Eye (tissue), 1 donor: Measurements from ENCODE around the gene JAK3.

Source experiments
- DNase-seq: peaks from one replicate; pipeline ENCODE4 v3.0.0-alpha.2; 2015

Gene JAK3

DNA sequence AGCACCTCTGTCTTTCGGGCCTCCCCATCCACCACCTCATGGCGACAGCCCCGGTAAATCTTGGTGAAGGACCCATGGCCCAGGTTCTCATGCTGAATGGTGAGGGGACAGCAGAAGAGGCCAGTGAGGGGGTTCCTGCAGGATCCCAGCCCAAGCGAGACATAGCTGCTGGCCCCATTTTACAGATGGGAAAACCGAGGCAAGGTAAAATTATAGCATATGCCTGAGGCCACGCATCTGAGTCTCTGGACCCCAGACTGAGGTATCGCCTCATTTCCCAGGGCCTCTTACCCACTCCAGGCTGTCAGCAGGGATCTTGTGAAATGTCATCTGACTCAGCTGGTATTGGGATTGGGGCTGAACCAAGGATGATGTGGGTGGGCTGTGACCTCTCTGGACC, 9.8 kb downstream of the JAK3 start:
- no peak for DNase-seq

DNA sequence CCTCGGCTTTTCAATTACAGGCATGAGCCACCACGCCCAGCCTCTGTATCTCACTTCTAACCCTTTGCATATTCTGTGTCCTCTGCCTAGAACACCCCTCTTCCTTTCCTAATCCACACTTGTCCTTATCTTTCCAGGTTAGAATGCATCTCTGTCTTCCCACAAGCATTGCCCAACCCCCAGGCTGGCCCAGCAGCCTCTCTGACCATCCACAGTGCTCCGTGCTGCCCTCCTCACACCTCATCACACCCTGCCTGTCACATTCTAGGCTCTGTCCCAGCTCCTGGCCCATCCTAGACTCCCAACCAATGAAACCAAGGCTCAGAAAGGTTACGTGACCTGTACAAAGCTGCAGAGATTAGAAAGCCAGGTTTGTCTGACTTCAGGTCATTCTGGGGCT, 11.3 kb downstream of the JAK3 start:
- no peak for DNase-seq

DNA sequence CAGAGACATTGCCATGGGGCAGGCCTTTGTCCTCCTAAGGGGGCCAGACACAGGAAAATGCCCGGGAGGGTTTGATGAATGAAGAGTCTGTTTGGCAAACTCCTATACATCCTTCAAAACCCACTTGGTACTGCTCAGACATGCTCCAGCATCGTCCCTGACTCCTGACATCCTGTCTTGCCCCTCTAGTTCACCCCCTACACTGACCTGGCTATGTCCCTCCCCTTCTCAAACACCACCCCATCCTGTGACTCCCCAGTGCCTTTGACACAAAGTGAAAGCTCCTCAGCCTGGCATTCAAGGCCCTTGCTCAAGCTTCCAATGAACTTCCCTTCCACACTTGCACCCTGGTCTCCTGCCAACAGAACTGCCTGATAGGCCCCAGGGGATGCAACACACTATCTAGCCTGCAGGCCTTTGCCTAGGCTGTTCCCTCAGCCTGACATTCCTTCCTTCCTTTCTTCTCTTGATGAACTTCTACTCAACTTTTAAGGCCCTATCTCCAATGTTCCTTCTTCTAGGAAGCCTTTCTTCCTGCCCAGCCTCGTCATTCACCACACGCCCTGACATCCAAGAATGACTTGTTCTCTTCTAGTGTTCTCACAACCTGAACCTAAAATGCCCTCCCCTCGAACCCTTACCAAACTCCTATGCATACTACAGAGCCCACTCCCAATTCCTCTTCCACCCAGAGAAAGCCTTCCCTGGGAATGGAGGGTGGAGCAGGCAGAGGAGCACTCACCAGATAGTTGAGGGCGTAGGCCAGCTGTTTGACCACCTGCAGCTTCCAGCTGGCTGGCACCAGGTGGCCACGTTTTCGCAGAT, 12.4 kb downstream of the JAK3 start:
- DNase-seq, result no peak

DNA sequence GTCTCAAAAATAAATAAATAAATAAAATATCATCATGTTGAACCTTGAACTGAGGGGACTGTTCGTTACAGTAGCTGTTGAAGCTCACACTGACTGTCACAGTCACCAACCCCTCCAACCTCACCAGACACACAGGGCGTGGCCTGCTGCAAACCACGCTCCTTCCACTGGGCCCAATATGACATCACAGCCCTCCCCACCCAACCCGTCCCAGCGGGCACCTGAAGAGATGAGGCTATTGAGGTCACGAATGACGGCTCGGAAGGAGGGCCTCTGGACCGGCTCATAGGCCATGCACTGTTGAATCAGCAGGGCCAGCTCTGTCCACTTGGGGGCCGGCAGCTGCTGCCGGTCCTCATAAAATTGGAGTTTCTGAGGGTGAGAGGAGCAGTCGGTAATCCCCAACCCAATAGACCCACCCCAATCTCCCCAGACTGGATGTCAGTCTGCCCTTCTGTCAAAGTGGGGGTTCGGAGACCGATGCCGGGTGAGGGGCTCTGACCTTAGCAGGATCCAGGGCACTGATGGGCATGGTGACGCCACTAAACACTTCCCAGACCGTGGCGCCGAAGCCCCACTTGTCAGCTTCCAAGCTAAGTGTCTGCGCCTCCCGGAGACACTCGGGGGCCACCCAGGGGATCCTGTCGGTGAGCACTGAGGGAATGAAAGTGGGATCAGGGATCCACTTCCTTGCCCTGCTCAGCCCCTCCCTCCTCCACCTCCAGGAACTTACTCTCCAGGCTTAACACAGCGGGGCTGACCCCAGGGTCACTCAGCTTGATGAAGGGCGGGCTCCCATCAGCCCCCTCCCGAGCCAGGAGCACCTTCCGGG, 13.2 kb downstream of the JAK3 start:
- no peak for DNase-seq

DNA sequence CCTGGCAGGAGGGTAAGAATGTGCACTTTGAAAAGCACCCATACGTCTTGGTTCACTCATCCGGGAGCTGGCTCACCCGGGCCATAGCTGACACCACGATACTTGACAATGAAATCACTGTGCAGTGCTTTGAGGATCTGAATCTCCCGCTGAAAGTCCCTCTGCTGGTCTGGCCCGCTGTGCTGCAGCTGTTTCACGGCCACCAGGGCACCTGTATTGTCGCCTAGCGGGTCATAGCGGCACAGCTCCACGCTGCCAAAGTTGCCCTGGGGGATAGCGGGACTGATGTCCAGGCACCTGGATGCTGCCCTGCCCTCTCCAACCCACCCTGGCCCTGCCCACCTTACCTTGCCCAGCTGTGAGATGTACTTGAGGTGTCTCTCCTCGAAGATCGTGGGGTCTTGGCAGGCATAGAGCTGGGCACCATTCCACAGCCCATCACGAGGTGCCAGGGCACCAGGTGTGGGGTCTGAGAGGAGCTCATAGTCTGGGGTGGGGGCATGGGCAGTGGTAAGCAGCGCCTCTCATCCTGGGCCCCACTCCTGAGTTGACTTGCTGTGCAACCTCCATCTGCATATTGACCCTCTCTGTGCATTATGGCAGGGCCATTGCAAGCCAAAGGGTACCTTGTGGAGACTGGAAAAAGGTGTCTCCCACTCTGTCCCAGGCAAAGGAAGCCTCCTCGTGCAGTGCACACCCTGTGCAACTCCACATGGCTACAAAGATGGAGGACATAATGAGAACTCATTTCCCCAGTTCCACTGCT, 15.2 kb downstream of the JAK3 start:
- DNase-seq, result no peak

DNA sequence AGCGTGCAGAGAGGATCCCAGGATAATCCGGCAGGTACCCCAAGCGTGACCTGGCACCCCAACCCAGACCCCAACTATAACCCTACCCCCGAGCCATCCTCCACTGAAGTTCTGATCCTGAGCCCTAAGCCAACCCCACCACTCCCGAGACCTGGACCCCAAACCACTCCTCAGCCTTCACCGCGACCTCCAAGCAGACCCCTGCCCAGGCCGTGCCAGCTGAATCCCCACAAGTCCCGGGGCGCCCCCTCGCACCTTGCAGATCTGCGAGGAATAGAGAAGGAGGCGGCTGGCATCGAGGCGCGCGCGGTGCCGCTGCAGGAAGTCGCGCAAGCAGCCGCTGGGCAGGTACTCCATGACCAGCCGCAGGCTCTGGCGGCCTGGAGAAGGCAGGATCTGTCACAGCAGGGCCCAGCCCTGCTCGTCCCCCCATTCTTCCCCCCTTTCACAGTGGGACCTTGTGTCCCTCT, 16.3 kb downstream of the JAK3 start:
- no peak for DNase-seq

DNA sequence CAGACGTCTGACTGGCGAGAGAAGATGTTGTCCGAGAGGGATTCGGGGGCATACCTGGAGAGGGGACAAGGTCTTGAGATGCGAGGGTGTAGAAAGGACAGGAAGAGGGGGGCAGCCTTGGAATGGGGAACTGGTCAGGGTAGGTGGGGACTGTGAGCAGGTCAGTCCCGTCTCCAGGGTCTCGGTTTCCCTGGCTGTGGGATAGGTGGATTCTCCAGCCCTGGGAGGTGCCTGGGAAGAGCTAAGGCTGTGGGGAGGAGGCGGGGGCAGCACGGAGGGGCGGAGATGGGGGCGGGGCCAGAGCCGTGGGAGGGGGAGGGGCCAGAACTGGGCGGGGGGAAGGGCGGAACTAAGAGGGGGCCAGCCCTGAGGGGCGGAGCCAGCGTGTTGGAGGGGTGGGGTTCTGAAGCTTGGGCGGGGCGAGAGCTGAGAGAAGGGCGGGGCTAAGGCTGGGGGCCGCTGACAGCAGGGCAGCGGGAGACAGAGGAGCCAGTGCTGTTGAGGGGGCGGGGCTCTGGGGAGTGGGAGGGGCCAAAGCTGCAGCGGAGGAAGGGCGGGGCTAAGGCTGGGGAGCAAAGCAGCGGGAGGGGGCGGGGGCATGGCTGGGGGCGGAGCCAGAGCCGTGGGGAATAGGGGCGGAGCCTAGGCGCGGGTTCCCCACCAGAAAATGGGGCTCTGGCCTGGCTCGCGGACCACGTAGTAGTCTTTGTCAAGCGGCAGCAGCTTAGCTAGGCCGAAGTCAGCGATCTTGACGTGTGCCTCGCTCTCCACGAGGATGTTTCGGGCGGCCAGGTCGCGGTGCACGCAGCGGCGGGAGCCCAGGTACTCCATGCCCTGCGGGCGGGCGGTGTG, 17.0 kb downstream of the JAK3 start:
- DNase-seq, result peak; percentile 89

DNA sequence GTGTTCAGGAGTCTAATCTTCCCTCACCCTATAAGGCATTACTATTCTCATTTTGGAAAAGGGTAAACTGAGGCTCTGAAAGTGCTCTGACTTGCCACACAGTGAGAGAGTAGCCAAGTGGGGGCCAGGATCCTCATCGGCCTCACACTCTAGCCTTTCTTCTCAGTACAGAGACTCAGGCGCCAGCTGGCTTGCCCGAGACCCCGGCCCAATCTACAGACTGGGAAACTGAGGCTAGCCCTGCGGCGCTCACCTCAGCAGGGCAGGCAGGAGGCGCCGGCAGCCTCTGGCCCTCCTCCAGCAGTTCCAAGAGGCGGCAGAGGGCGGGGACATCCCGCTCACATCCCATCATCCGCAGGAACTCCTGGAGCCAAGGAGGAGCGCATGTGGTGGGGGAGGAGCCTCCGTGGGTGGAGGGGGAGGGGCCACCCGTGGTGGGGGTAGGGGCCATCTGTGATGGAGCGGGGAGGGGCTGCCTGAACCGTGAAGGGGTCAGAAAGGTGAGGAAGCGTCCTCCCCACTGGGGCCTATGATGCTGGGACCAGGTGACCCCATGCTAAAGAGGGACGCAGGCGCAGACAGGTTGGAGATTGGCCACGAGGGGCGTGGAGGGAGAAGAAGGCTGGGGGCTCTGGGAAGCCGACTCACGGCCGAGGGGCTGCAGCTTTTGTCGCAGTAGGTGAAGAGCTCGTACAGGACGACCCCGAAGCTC, 17.8 kb downstream of the JAK3 start:
- no peak for DNase-seq

DNA sequence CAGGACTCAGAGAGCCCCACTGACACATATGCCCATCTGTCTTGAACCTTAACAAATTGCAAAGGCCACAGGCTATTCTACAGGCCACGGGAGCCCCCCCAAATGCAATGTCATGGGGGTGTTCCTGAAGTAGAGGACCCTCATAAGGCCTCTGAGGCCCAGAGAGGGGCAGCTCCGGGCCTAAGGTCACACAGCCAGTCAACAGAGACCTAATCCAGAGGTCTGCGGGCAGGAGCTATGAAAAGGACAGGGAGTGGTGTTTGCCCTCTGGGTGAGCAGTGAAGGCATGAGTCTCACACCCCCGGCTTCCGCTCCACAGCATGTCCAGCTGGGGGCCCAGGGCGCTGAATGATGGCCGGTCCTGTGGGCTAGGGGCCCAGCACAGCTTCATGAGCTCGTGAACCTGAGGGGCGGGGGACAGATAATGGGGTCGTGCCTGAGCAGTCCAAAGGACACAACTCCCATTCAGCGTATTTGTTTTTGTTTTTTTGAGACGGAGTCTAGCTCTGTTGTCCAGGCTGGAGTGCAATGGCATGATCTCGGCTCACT, 21.2 kb downstream of the JAK3 start:
- no peak for DNase-seq

DNA sequence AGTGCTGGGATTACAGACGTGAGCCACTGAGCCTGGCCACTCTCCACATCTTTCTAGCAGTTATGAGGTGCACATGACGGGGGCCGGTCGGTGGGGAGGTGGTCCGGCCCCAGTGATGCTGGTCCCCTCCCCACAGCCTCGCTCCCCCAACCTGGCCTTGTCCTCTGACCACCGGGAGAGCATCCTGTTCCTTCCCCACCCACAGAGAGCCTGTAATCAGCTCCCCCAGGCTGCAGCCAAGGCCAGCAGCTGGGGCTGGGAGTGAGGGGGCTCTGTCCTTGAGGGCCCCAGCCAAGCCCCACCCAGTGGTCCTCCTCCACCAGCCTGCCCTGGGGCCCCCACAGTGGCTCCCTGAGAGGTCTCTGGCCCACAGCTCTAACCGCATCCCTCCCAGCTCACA, 23.4 kb downstream of the JAK3 start:
- no peak for DNase-seq

DNA sequence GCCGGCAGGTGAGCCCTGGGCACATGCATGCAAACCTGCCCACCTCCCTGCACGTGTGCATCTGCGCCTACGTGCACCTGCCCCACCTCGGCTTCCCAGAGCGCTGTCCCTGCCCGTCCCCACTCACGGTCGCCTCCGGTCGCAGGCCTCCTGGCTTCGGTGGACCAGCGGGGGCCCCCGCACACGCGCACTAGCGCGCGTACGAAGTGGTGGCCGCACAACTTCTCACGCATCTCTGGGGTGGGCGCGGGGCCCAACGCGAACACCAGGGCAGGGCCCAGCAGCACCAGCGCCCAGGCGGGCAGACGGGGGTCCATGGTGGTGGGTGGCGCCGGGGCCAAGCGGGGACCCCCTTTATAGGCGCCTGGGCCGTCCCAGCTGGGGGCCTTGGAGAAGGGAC, 26.6 kb downstream of the JAK3 start, which contains the start of gene INSL3:
INSL3 (minus strand) TSS at position 330 of the 400 bp plus-strand sequence; CDS start at position 317, 13 bp downstream.
- no peak for DNase-seq

DNA sequence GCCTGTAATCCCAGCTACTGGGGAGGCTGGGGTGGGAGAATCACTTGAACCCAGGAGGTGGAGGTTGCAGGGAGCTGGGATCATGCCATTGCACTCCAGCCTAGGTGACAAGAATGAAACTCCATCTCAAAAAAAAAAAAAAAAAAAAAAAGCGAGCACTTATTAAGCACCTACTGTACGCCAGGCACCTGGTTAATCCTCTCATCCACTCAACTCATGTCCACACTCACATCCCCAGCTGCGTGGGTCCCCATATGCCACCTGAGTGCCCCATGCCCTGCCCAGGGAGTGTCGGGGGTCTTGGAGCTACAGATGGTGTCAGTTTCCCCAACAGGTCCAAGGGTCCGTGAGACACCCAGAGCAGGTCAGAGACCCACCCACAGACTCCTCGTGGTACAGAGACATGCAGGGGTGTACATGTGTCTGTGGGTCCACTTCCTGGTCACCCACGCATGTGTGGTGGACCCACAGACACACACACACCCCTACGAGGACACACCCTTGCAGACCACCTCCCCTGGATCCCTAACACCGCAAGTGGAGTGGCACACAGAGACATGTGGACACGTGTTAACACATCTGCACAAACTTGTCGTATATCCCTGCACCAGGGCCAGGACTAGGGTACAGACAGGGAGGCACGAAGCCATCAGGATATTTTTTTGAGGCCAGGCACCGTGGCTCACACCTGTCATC, 30.0 kb downstream of the JAK3 start:
- no peak for DNase-seq

DNA sequence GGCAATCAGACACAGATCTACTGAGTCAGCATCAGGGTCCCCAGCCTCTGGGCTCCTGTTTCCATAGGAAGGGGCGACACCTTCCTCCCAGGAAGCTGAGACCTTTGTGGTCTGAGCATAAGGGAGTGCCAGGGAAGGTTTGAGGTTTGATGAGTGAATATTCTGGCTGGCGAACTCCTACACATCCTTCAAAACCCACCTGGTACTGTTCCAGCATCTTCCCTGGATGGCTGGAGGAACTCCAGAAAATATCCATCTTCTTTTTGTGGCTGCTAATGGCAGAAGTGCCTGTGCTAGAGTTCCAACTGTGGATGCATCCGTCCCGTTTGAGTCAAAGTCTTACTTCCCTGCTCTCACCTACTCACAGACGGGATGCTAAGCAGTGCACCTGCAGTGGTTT, 35.7 kb downstream of the JAK3 start:
- no peak for DNase-seq

DNA sequence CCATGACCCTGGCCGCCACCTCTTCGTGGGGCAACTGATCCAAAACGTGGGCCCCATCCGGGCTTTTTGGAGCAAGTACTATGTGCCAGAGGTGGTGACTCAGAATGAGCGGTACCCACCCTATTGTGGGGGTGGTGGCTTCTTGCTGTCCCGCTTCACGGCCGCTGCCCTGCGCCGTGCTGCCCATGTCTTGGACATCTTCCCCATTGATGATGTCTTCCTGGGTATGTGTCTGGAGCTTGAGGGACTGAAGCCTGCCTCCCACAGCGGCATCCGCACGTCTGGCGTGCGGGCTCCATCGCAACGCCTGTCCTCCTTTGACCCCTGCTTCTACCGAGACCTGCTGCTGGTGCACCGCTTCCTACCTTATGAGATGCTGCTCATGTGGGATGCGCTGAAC, 36.1 kb downstream of the JAK3 start:
- no peak for DNase-seq

DNA sequence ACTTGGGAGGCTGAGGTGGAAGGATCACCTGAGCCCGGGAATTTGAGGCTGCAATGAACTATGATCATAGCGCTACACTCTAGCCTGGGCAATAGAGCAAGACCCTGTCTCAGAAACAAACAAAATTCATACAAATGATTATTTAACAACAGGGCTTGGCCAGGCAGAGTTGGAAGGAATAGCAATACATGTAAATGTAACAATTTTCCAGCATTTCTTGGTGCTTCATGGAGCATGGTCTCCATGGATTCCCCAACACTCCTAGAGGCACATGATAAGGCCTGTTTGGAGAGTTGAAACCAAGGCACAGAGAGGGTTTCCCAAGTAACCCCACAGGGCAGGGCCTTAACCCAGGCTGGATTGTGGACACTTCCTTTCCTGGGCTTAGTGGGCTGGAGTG, 36.7 kb downstream of the JAK3 start:
- DNase-seq, result no peak

DNA sequence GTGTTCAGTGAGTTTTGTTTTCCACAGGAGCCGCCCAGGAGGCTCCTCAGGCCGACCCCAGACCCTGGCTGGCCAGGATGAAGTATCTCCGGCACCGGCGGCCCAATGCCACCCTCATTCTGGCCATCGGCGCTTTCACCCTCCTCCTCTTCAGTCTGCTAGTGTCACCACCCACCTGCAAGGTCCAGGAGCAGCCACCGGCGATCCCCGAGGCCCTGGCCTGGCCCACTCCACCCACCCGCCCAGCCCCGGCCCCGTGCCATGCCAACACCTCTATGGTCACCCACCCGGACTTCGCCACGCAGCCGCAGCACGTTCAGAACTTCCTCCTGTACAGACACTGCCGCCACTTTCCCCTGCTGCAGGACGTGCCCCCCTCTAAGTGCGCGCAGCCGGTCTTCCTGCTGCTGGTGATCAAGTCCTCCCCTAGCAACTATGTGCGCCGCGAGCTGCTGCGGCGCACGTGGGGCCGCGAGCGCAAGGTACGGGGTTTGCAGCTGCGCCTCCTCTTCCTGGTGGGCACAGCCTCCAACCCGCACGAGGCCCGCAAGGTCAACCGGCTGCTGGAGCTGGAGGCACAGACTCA, 40.0 kb downstream of the JAK3 start:
- DNase-seq, result no peak

DNA sequence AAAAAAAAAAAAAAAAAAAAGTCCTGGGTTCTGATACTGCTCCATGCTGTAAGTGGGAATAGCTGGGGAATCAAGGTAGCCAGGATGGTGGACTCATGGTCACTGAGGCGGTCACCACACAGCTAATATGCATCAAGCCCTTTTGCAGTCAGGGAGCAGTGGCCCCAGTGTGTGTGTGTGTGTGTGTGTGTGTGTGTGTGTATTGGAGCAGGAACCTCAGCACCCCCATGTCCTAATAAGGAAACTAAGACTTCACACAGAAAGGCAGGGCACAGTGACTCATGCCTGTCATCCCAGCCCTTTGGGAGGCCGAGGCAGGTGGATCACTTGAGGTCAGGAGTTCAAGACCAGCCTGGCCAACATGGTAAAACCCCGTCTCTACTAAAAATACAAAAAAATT, 40.8 kb downstream of the JAK3 start:
- no peak for DNase-seq

DNA sequence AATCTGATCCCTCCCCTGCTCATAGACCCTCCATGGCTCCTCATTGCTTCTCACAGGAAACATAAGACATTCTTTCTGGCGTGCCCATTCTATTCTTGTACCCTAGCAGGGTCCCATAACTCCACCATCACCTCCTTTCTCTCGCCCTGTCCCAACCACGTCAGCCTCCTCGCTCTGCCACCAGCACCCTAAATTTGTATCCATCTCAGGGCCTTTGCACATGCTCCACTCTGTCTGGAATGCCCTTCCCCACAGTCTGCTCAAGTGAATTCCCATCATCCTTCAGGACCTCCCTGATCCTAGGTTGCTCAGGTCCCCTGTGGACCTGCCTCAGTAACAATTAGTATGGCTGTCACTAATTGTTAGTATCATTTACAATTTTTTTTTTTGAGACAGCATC, 42.4 kb downstream of the JAK3 start:
- DNase-seq, result no peak

DNA sequence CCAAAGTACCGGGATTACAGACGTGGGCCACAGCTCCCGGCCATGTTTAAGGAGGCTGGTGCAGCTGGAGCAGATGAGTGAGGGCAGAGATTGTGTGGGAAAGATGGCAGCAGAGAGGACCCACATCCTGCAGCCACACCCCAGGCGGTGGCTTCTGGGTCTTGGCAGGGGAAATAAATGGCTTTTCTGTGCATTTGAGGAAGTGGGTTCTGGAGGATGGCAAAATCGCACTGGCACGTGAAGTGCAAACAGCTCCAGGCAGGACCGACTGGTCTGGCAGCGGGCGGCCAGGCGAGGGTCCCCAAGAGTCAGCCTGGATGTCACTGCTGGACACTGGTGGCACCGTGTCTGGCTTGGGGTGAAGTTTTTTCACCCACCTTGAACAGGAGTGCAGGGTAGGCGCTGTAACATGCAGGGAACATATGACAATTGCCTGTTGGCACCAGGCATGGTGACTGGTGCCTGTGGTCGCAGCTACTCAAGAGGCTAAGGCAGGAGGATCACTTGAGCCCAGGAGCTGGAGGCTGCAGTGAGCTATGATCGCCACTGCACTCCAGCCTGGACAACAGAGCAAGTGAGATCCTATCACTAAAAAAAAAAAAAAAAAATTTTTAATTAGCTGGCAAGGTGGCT, 44.4 kb downstream of the JAK3 start:
- DNase-seq, result no peak
